HG03432 (cell line): ENCODE measurements around the gene RPL36A.

Experiments used
- ATAC-seq: cut with Tn5 transposase; IDR thresholded peaks from one replicate; pipeline ENCODE4 v1.9.1; 2021; ENCODE audit warnings: mild to moderate bottlenecking, moderate library complexity; ENCODE audit not compliant: unreplicated experiment

RPL36A gene

GRCh38 chrX:101391831-101392230 is 1.0 kb downstream of the RPL36A start:
- no peak for ATAC-seq

GRCh38 chrX:101393530-101394305 is 2.9 kb downstream of the RPL36A start:
- ATAC-seq: no peak

GRCh38 chrX:101394372-101394771 is 3.6 kb downstream of the RPL36A start:
- no peak for ATAC-seq

- ATAC-seq: no peak
Observed at GRCh38 chrX:101395789-101396188, 5.0 kb downstream of the RPL36A start.

- no peak for ATAC-seq
Observed at GRCh38 chrX:101397779-101398178, 7.0 kb downstream of the RPL36A start.

DNA sequence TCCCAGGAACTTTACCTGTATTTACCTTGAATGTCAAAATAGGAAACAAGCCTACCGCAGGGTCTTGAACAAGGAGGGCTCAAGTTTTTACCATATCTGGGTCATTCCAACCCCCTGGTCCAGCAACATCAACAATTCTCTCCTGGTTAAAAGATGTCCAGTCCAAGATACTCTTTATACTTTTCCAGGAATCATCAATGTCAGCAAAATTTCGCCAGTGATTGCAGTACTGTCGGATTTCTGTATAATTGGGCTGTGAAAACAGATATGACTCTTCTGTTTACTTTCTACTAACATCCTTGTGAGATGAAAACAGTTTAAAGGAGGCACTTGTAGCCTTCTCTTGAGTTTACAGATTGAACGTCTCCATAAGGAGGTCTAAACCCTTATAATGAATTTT is 7.9 kb downstream of the RPL36A start:
- ATAC-seq: no peak

- no peak for ATAC-seq
Observed at GRCh38 chrX:101399825-101400224, 9.0 kb downstream of the RPL36A start.

- no peak for ATAC-seq
Observed at GRCh38 chrX:101407167-101407747, 16.4 kb downstream of the RPL36A start.

DNA sequence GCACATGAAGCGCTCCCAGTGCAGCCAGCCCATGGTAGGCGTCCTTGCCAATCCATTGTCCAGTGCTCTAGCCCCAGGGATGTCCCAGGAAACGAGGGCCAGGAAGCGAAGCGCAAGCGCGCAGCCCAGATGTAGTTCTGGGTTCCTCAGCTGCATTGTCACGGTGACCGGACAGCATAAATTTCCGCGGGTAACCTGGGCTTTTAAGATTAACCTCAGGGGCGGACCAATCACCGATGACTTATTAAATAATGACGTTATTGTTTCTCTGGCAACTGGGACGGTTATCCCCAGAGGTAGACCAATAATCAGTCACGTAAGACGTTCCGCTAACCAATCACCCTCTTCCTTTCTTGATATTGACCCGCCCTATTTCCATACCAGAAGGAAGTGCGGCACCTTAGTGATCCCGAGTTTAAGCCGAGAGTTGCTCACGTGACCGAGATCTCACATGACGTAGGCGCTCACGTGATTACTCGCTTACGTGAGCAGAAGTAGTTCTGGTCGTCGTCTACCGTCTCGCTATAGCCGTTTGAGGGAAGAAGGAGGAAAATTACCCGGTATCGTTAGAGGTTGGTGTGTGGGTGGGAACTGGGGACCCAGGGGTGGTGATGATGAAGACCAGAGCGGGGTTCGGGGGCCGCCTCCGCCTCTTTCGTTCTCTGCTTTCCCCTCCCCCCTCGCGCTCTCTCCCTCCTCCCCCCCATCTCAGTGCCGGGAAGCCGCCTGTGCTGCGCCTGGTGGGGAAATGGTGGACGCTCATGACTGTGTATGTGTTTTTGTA is 17.1 kb downstream of the RPL36A start, which contains the start of the genes GLA and HNRNPH2:
Gene GLA (minus strand): TSS at position 178 of the 784 bp plus-strand sequence. CDS start 22 bp downstream, at position 156.
Gene HNRNPH2 (plus strand): TSS at position 475 of the 784 bp plus-strand sequence. CDS start 3,767 bp downstream, outside the sequence.
- peak; percentile 96 for ATAC-seq

- ATAC-seq: peak; percentile 26
Observed at GRCh38 chrX:101408532-101408841, 17.7 kb downstream of the RPL36A start.

DNA sequence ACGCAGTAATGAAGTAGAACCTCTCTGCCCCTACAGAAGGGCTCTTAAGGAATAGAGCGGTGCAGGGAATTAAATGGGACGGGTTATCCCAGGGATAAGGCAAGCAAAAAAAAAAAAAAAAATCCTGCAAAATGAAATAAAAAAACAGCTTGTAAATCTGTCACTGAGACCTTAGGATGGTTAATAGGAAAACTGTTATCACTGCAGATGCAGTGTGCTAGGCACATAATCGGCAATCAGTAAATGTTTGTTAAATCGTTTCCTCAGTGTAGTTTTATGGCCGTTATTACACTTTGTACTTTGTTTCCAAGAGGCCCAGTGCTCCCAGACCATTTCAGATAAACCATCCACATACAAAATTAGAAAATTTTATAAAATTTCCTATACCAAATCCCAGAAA is 18.2 kb downstream of the RPL36A start:
- ATAC-seq: no peak

GRCh38 chrX:101410461-101410860 is 19.6 kb downstream of the RPL36A start:
- no peak for ATAC-seq

GRCh38 chrX:101411984-101412383 is 21.2 kb downstream of the RPL36A start:
- no peak for ATAC-seq

DNA sequence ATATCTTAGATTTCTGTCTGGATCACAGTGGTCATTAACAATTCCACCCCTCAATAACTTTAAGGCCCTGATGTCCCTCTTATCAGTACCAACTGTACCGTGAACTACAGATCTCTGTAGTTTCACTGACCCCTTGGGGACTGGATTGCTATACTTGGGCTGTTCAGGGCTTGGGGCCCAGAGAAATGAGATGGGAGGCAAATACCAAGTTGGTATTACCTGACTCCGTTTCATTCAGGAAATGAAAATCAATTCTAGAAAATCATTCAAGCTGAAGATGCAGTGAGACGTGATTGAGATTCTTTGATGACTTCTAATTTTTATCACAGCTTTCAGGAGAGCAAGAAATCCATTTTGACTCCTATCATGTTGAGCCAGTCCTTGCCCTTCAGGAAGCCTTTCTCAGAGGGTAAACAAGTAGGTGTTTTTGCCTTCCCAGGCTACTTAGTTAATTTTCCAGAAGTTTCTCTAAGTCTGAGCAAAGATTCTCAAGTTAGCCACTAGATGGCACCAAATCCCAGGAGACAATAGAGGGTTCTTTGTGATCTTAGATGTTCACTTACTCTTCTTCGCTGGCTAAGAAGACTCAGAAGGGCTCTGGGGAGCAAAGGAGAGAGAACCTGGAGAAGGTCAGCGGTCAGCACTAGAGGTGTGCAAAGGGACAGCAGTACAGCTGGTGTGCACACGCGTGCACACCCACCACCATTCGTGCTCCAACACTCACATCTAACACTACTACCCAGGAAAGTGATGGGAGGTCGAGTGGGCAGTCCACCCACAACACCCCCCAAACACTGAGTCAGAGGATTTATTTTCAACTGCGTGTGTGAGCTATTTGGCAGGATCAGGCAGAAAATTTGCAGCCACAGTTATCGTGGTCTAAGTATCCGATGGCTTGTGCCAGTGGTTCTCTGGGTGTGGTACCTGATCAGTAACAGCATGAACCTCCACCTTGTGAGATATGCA is 24.7 kb downstream of the RPL36A start:
- peak; percentile 64 for ATAC-seq

- no peak for ATAC-seq
Observed at GRCh38 chrX:101416691-101417090, 25.9 kb downstream of the RPL36A start.

DNA sequence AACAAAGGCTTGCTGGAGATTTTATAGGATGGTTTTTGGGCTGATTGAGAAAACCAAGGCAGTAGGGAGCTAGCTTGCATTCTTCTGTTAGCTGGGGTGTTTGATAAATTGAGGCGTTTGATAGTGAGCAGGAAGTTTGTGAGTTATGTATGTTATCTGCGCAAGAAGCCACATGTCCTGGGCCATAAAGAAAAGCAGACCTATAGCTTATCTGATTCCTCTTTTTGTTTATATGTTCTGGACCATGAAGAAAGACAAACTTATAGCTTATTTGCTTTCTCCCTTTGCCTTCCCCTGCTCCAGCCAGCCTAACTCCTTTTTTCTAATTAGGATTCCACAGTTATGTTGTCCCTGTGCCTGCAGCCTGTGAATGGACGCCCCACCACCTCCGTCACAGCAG is 26.4 kb downstream of the RPL36A start:
- no peak for ATAC-seq

GRCh38 chrX:101417981-101418841 is 27.4 kb downstream of the RPL36A start:
- peak; percentile 54 for ATAC-seq

DNA sequence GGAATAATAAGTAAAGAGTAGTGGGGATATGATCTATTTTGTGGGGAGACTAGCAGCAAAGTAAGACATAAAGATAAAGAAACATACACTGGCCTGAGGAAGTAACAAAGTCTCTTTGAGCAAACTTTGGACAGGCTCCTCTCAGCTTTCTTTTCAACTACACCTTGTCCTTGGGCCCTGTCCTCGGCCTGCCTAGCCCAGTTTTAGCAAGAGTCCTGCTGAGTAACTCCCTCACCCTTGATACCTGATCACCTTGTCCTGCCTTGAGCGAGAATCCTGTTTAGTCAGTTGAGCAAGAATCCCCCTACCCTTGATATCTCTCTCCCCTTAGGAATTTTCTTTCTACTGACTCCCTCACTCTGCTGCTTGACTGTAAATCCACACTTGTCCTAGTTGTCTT is 28.7 kb downstream of the RPL36A start:
- no peak for ATAC-seq

- no peak for ATAC-seq
Observed at GRCh38 chrX:101427954-101428353, 37.1 kb downstream of the RPL36A start.

DNA sequence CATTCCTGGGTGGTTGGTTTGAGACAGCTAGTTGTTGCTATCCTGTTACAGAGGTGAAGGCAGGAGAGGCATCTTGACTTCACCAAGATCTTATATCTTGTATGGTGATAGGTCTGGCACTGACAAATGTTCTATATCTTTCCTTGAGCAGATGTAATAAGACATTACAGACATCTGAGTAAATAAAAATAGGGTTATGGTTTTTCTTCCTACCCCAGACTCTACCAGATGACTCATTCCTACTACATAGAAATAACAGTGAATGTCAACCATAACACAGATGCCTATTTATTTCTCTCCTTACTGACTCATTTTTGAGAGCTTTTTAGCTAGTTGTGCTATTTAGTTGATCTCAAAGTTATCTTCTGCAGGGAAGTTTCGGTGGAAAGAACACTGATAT is 39.1 kb downstream of the RPL36A start:
- peak; percentile 58 for ATAC-seq
